ENCODE measurements around the gene FADS1.

FADS1 gene

GRCh38 chr11:61851900-61852295 lies 35.1 kb upstream of the FADS1 start:
- H3K36me3 Mint-ChIP-seq (ENCODE audit: low read depth) = peaks cover 54% of the 10 kb centered on the region
- H3K27me3 Mint-ChIP-seq (ENCODE audit: low read depth) = no peaks in the 10 kb centered on the region
- no peak overlapping the region for H3K4me3 Mint-ChIP-seq
- no peaks in the 10 kb centered on the region for H3K9me3 Mint-ChIP-seq
- no peak for DNase-seq (ENCODE audit: low spot score)
- H3K27ac Mint-ChIP-seq = no peak overlapping the region
- no peaks in the 10 kb centered on the region for H3K4me1 Mint-ChIP-seq (ENCODE audit: low read depth)

- Mint-ChIP-seq H3K4me1 (ENCODE audit: low read depth) (no peaks in the 10 kb centered on the region), H3K9me3 (no peaks in the 10 kb centered on the region), H3K36me3 (ENCODE audit: low read depth) (peaks cover 58% of the 10 kb centered on the region), H3K27me3 (ENCODE audit: low read depth) (no peaks in the 10 kb centered on the region), H3K27ac (no peak overlapping the region), H3K4me3 (no peak overlapping the region)
- no peak for DNase-seq (ENCODE audit: low spot score)
Measured at GRCh38 chr11:61851113-61851899, 34.5 kb upstream of the FADS1 start.

- Mint-ChIP-seq H3K27me3 (ENCODE audit: low read depth) (no peaks in the 10 kb centered on the region), H3K27ac (no peak overlapping the region), H3K4me3 (no peak overlapping the region), H3K4me1 (ENCODE audit: low read depth) (peaks cover 2% of the 10 kb centered on the region), H3K9me3 (no peaks in the 10 kb centered on the region), H3K36me3 (ENCODE audit: low read depth) (peaks cover 62% of the 10 kb centered on the region)
- DNase-seq (ENCODE audit: low spot score) = no peak
Measured at GRCh38 chr11:61850687-61851086, 33.9 kb upstream of the FADS1 start.

- H3K36me3 Mint-ChIP-seq (ENCODE audit: low read depth) = peaks cover 60% of the 10 kb centered on the region
- H3K4me1 Mint-ChIP-seq (ENCODE audit: low read depth) = peaks cover 2% of the 10 kb centered on the region
- no peaks in the 10 kb centered on the region for H3K27me3 Mint-ChIP-seq (ENCODE audit: low read depth)
- no peak overlapping the region for H3K4me3 Mint-ChIP-seq
- H3K9me3 Mint-ChIP-seq = no peaks in the 10 kb centered on the region
- H3K27ac Mint-ChIP-seq = peak overlapping the region; percentile 41
- no peak for DNase-seq (ENCODE audit: low spot score)
Measured at GRCh38 chr11:61848631-61849030, 31.8 kb upstream of the FADS1 start.

GRCh38 chr11:61847914-61848581 lies 31.2 kb upstream of the FADS1 start:
- no peak overlapping the region for H3K27ac Mint-ChIP-seq
- no peak overlapping the region for H3K4me3 Mint-ChIP-seq
- DNase-seq (ENCODE audit: low spot score) = no peak
- peaks cover 62% of the 10 kb centered on the region for H3K36me3 Mint-ChIP-seq (ENCODE audit: low read depth)
- H3K4me1 Mint-ChIP-seq (ENCODE audit: low read depth) = peaks cover 2% of the 10 kb centered on the region
- no peaks in the 10 kb centered on the region for H3K9me3 Mint-ChIP-seq
- H3K27me3 Mint-ChIP-seq (ENCODE audit: low read depth) = no peaks in the 10 kb centered on the region

- Mint-ChIP-seq H3K9me3 (no peaks in the 10 kb centered on the region), H3K36me3 (ENCODE audit: low read depth) (peaks cover 58% of the 10 kb centered on the region), H3K4me1 (ENCODE audit: low read depth) (peaks cover 2% of the 10 kb centered on the region), H3K27me3 (ENCODE audit: low read depth) (no peaks in the 10 kb centered on the region), H3K27ac (no peak overlapping the region), H3K4me3 (no peak overlapping the region)
- DNase-seq (ENCODE audit: low spot score) = no peak
Measured at GRCh38 chr11:61846362-61847020, 29.7 kb upstream of the FADS1 start.

- no peaks in the 10 kb centered on the region for H3K27me3 Mint-ChIP-seq (ENCODE audit: low read depth)
- no peak overlapping the region for H3K27ac Mint-ChIP-seq
- no peak overlapping the region for H3K4me3 Mint-ChIP-seq
- H3K36me3 Mint-ChIP-seq (ENCODE audit: low read depth) = peaks cover 61% of the 10 kb centered on the region
- no peaks in the 10 kb centered on the region for H3K9me3 Mint-ChIP-seq
- DNase-seq (ENCODE audit: low spot score) = no peak
- H3K4me1 Mint-ChIP-seq (ENCODE audit: low read depth) = peaks cover 2% of the 10 kb centered on the region
Measured at GRCh38 chr11:61844909-61845565, 28.2 kb upstream of the FADS1 start.

- H3K9me3 Mint-ChIP-seq = no peaks in the 10 kb centered on the region
- no peak overlapping the region for H3K4me3 Mint-ChIP-seq
- DNase-seq (ENCODE audit: low spot score) = no peak
- H3K27me3 Mint-ChIP-seq (ENCODE audit: low read depth) = no peaks in the 10 kb centered on the region
- H3K36me3 Mint-ChIP-seq (ENCODE audit: low read depth) = peaks cover 66% of the 10 kb centered on the region
- no peak overlapping the region for H3K27ac Mint-ChIP-seq
- peaks cover 4% of the 10 kb centered on the region for H3K4me1 Mint-ChIP-seq (ENCODE audit: low read depth)
Measured at GRCh38 chr11:61842528-61842820, 25.7 kb upstream of the FADS1 start.

GRCh38 chr11:61841636-61842527 lies 25.1 kb upstream of the FADS1 start:
- no peak for DNase-seq (ENCODE audit: low spot score)
- Mint-ChIP-seq H3K4me1 (ENCODE audit: low read depth) (peaks cover 4% of the 10 kb centered on the region), H3K9me3 (no peaks in the 10 kb centered on the region), H3K27ac (no peak overlapping the region), H3K4me3 (no peak overlapping the region), H3K36me3 (ENCODE audit: low read depth) (peaks cover 62% of the 10 kb centered on the region), H3K27me3 (ENCODE audit: low read depth) (no peaks in the 10 kb centered on the region)

GRCh38 chr11:61840371-61840770 lies 23.6 kb upstream of the FADS1 start:
- H3K4me3 Mint-ChIP-seq = no peak overlapping the region
- H3K36me3 Mint-ChIP-seq (ENCODE audit: low read depth) = peaks cover 58% of the 10 kb centered on the region
- peak overlapping the region; percentile 8 for H3K27ac Mint-ChIP-seq
- no peak for DNase-seq (ENCODE audit: low spot score)
- peaks cover 8% of the 10 kb centered on the region for H3K4me1 Mint-ChIP-seq (ENCODE audit: low read depth)
- no peaks in the 10 kb centered on the region for H3K27me3 Mint-ChIP-seq (ENCODE audit: low read depth)
- no peaks in the 10 kb centered on the region for H3K9me3 Mint-ChIP-seq

GRCh38 chr11:61839742-61840141 lies 22.9 kb upstream of the FADS1 start:
- Mint-ChIP-seq H3K4me1 (ENCODE audit: low read depth) (peaks cover 12% of the 10 kb centered on the region), H3K36me3 (ENCODE audit: low read depth) (peaks cover 54% of the 10 kb centered on the region), H3K9me3 (no peaks in the 10 kb centered on the region), H3K27me3 (ENCODE audit: low read depth) (no peaks in the 10 kb centered on the region), H3K27ac (no peak overlapping the region), H3K4me3 (no peak overlapping the region)
- no peak for DNase-seq (ENCODE audit: low spot score)

GRCh38 chr11:61838921-61839320 lies 22.1 kb upstream of the FADS1 start:
- DNase-seq (ENCODE audit: low spot score) = no peak
- Mint-ChIP-seq H3K36me3 (ENCODE audit: low read depth) (peaks cover 55% of the 10 kb centered on the region), H3K27me3 (ENCODE audit: low read depth) (no peaks in the 10 kb centered on the region), H3K27ac (peak overlapping the region; percentile 85), H3K4me3 (no peak overlapping the region), H3K4me1 (ENCODE audit: low read depth) (peaks cover 19% of the 10 kb centered on the region), H3K9me3 (no peaks in the 10 kb centered on the region)

- Mint-ChIP-seq H3K27me3 (ENCODE audit: low read depth) (no peaks in the 10 kb centered on the region), H3K4me1 (ENCODE audit: low read depth) (peaks cover 23% of the 10 kb centered on the region), H3K36me3 (ENCODE audit: low read depth) (peaks cover 60% of the 10 kb centered on the region), H3K27ac (peak overlapping the region; percentile 85), H3K9me3 (no peaks in the 10 kb centered on the region), H3K4me3 (no peak overlapping the region)
- no peak for DNase-seq (ENCODE audit: low spot score)
Measured at GRCh38 chr11:61838501-61838900, 21.7 kb upstream of the FADS1 start.
